HTR-8/SVneo (cell line): ENCODE measurements around the gene TJP3.
A peak's percentile ranks its signal among the peaks of the same experiment; 100 is the strongest.
"Not testable (repeated sequence)": the region's sequence is repeated elsewhere in the genome, so short reads cannot be mapped to it uniquely, and the experiment has no call there.

Experiments
- DNase-seq: peaks from one replicate; pipeline ENCODE4 v3.0.0; 2011; ENCODE audit warnings: low spot score, mixed read lengths; ENCODE audit not compliant: insufficient read length
- FAIRE-seq: peaks from 2 replicates; lab custom pipeline; 2011; peaks lifted over from hg19 to GRCh38; lab: Jason Lieb, UNC

TJP3 gene

GRCh38 chr19:3761382-3762129 lies 53.4 kb downstream of the TJP3 start, which contains the start of gene APBA3:
Gene APBA3, minus strand, starts transcription at chr19:3761692. Its CDS starts 1,428 bp downstream, at chr19:3760264.
- peak; percentile 82 for DNase-seq
- FAIRE-seq, result no peak

GRCh38 chr19:3762130-3762473 lies 53.9 kb downstream of the TJP3 start:
- FAIRE-seq, result no peak
- no peak for DNase-seq

GRCh38 chr19:3762501-3763459 lies 54.6 kb downstream of the TJP3 start, which contains the start of gene MRPL54:
Gene MRPL54, plus strand, starts transcription at chr19:3762682. Its CDS starts 19 bp downstream, at chr19:3762701.
- DNase-seq, result peak; percentile 98
- peak; percentile 96 for FAIRE-seq

- DNase-seq (no peak), FAIRE-seq (no peak)
Observed at GRCh38 chr19:3765121-3765520, 56.9 kb downstream of the TJP3 start.

GRCh38 chr19:3765757-3766156 lies 57.6 kb downstream of the TJP3 start:
- not testable (repeated sequence) for FAIRE-seq

GRCh38 chr19:3766520-3766919 lies 58.3 kb downstream of the TJP3 start:
- DNase-seq (no peak), FAIRE-seq (no peak)

More at GRCh38 chr19:3765757-3766156, 57.6 kb downstream of the TJP3 start:
- DNase-seq, result not testable (repeated sequence)

- no peak for DNase-seq
- no peak for FAIRE-seq
Observed at GRCh38 chr19:3767050-3767449, 58.9 kb downstream of the TJP3 start.

GRCh38 chr19:3768015-3768747 lies 60.0 kb downstream of the TJP3 start:
- FAIRE-seq (no peak), DNase-seq (no peak)

GRCh38 chr19:3768748-3769099 lies 60.5 kb downstream of the TJP3 start:
- DNase-seq (no peak), FAIRE-seq (no peak)

- FAIRE-seq (no peak), DNase-seq (no peak)
Observed at GRCh38 chr19:3769494-3769893, 61.3 kb downstream of the TJP3 start.

- FAIRE-seq (no peak), DNase-seq (no peak)
Observed at GRCh38 chr19:3770136-3770999, 62.2 kb downstream of the TJP3 start.

GRCh38 chr19:3771000-3771905 lies 63.1 kb downstream of the TJP3 start:
- FAIRE-seq (no peak), DNase-seq (no peak)

GRCh38 chr19:3771906-3772455 lies 63.8 kb downstream of the TJP3 start, which contains the start of gene RAX2:
Gene RAX2, minus strand, starts transcription at chr19:3772228. Its CDS starts 486 bp downstream, at chr19:3771742.
- DNase-seq (no peak), FAIRE-seq (no peak)

GRCh38 chr19:3773814-3774515 lies 65.8 kb downstream of the TJP3 start:
- DNase-seq (no peak), FAIRE-seq (no peak)

GRCh38 chr19:3774621-3775373 lies 66.6 kb downstream of the TJP3 start:
- FAIRE-seq, result no peak
- DNase-seq, result no peak

- no peak for FAIRE-seq
- DNase-seq, result no peak
Observed at GRCh38 chr19:3775374-3775711, 67.2 kb downstream of the TJP3 start.

GRCh38 chr19:3775831-3776230 lies 67.6 kb downstream of the TJP3 start:
- FAIRE-seq (no peak), DNase-seq (no peak)
